Tibial artery (tissue), 4 donors: Measurements from ENCODE around the gene GPX6.

Source experiments
- DNase-seq, 2 donors: peaks; one replicate each; pipeline ENCODE4 v3.0.0-alpha.2; 2019
- H3K27ac ChIP-seq, 2 donors: fragments of 200-600 bp; sonication (generic) in 1 of 2; 1 replicate in 1 of 2; 2 replicates in 1 of 2; pipeline ENCODE4 v1.5.1; 2018 to 2019; ENCODE audit warnings: mild to moderate bottlenecking in 1 of 2
- H3K27me3 ChIP-seq, 2 donors: fragments of 200-600 bp; sonication (generic) in 1 of 2; one replicate each; pipeline versions ENCODE4 v1.5.1 to v1.6.0; 2016 to 2019
- H3K36me3 ChIP-seq, 3 donors: fragments of 200-600 bp; sonication (generic) in 2 of 3; one replicate each; pipeline ENCODE4 v1.5.1; 2016 to 2019; ENCODE audit warnings: mild to moderate bottlenecking in 2 of 3
- H3K4me1 ChIP-seq, 4 donors: fragments of 200-600 bp; sonication (generic) in 2 of 4; 1 replicate in 3 of 4; 2 replicates in 1 of 4; pipeline ENCODE4 v1.5.1; 2016 to 2019
- H3K4me3 ChIP-seq, 2 donors: fragments of 200-600 bp; sonication (generic) in 1 of 2; 1 replicate in 1 of 2; 2 replicates in 1 of 2; pipeline ENCODE4 v1.5.1; 2018 to 2019; ENCODE audit warnings: mild to moderate bottlenecking in 2 of 2
- H3K9me3 ChIP-seq, 3 donors: fragments of 200-600 bp; sonication (generic) in 1 of 3; one replicate each; pipeline ENCODE4 v1.5.1; 2016 to 2019
- CTCF ChIP-seq, 2 experiments: fragments of 200-600 bp in 1 of 2; fragments of 450-650 bp in 1 of 2; IDR thresholded peaks; one replicate each; pipeline ENCODE4 v1.5.1; 2017 to 2019; ENCODE audit warnings: antibody characterized with exemption in 2 of 2, mild to moderate bottlenecking in 1 of 2, moderate library complexity in 1 of 2
- intact Hi-C: fragments of 100-400 bp; cut with DNase I; formaldehyde crosslinking; loops from one replicate; pipeline ENCODE4 v1.15.0; 2023; ENCODE audit warnings: low total_unique reads

The GPX6 gene

DNA sequence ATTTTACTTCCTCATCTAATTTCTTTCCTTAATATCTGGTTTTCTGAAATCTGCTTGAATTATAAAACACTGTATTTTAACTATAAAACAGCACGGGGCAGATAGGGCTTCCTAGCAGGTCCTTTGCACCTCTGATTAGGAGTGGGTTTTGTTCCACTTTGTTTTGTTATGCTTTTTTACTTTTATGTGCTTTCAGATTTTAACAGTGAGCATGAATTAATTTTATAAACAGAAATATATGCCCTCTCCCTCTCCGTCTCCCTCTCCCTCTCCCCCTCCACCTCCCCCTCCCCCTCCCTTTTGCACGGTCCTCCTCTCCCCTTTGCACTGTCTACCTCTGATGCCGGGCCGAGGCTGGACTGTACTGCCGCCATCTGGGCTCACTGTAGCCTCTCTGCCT is 14.3 kb downstream of the GPX6 start:
- Histone ChIP-seq H3K4me3 (no peak overlapping the region), H3K4me1 (no peaks in the 10 kb centered on the region), H3K27me3 (no peaks in the 10 kb centered on the region), H3K9me3 (no peaks in the 10 kb centered on the region), H3K27ac (no peak overlapping the region), H3K36me3 (no peaks in the 10 kb centered on the region)
- intact Hi-C loops = no loop called here
- no peak for TF ChIP-seq CTCF (IDR thresholded peaks at IDR 0.05)
- DNase-seq = no peak

DNA sequence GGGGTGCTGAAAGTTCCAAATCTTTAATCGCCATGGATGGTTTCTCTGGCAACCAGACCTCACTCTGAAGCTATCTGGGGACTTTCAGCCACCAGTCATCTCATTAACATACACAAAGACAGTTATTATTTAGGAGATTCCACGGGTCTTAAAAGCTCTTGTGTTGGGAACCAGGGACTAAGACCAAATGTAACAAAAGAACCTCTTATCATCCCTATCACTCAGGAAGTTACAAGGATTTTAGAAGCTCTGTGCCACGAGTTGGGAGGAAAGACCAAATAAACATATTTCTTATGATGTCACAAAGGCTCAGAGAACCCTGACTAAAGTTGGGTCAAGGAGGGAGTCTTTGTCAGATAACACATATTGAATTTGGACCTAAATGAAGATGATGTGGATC is 17.7 kb downstream of the GPX6 start:
- TF ChIP-seq CTCF (IDR thresholded peaks at IDR 0.05) = no peak
- H3K4me3 ChIP-seq = no peak overlapping the region
- no peaks in the 10 kb centered on the region for H3K4me1 ChIP-seq
- intact Hi-C loops = no loop called here
- H3K27me3 ChIP-seq = peaks cover 0 to 3% of the 10 kb centered on the region in 2 donors
- H3K36me3 ChIP-seq = no peaks in the 10 kb centered on the region
- no peaks in the 10 kb centered on the region for H3K9me3 ChIP-seq
- DNase-seq = no peak
- H3K27ac ChIP-seq = no peak overlapping the region

GRCh38 chr6:28497306-28497705 is 18.3 kb downstream of the GPX6 start:
- H3K4me1 ChIP-seq = no peaks in the 10 kb centered on the region
- intact Hi-C loops = no loop called here
- DNase-seq = no peak
- H3K36me3 ChIP-seq = no peaks in the 10 kb centered on the region
- no peak overlapping the region for H3K4me3 ChIP-seq
- peaks cover 0 to 3% of the 10 kb centered on the region in 2 donors for H3K27me3 ChIP-seq
- TF ChIP-seq CTCF (IDR thresholded peaks at IDR 0.05) = no peak
- no peak overlapping the region for H3K27ac ChIP-seq
- no peaks in the 10 kb centered on the region for H3K9me3 ChIP-seq

DNA sequence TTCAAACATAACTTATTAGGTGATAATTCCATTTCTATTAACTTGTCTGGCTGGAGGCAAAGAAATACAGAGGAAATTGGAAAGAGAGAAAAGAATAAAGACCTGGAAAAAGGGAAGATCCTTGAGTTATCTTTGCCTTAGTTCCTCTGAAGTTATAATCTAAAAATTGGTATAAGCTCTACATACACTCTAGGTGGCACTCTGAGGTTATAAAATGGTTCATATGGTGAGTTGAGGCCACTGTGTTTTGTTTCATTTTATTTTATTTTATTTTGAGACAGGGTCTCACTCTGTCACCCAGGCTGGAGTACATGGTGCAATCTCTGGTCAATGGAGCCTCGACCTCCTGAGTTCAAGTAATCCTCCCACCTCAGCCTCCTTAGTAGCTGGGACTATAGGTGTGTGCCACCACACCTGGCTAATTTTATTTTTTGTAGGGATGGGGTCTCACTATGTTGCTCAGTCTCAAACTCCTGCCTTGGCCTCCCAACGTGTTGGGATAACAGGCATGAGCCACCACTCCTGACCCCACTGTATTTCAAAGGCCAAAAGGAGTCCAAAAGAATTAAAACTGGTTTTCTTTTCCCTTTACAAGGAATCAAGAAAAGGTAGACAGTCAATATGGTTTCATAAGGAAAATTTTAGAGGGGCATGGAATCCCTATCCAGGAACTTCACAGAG is 19.4 kb downstream of the GPX6 start:
- H3K36me3 ChIP-seq = no peaks in the 10 kb centered on the region
- no peak for TF ChIP-seq CTCF (IDR thresholded peaks at IDR 0.05)
- no peaks in the 10 kb centered on the region for H3K9me3 ChIP-seq
- no peak overlapping the region for H3K4me3 ChIP-seq
- H3K27ac ChIP-seq = no peak overlapping the region
- H3K27me3 ChIP-seq = peaks cover 0 to 6% of the 10 kb centered on the region in 2 donors
- H3K4me1 ChIP-seq = no peaks in the 10 kb centered on the region
- DNase-seq = no peak
- intact Hi-C loops = no loop called here

GRCh38 chr6:28491984-28492317 is 23.6 kb downstream of the GPX6 start:
- TF ChIP-seq CTCF (IDR thresholded peaks at IDR 0.05) = no peak
- Histone ChIP-seq H3K36me3 (no peaks in the 10 kb centered on the region), H3K27ac (no peak overlapping the region), H3K9me3 (no peaks in the 10 kb centered on the region), H3K27me3 (peaks cover 0 to 26% of the 10 kb centered on the region in 2 donors), H3K4me3 (no peak overlapping the region), H3K4me1 (peaks cover 0 to 11% (median 5%) of the 10 kb centered on the region in 4 donors)
- no peak for DNase-seq
- intact Hi-C loops = no loop called here
